HCEC 1CT (cell line): Measurements from ENCODE around the gene ETHE1.
A peak's percentile ranks its signal among the peaks of the same experiment; 100 is the strongest.
"Not testable (repeated sequence)": the region's sequence is repeated elsewhere in the genome, so short reads cannot be mapped to it uniquely, and the experiment has no call there.

Source experiments
- DNase-seq: peaks from one replicate; pipeline ENCODE4 v3.0.0-alpha.2; 2017

Gene ETHE1

GRCh38 chr19:43522929-43523328 lies 4.1 kb downstream of the ETHE1 start:
- DNase-seq: no peak

- peak; percentile 86 for DNase-seq
Observed at GRCh38 chr19:43519436-43520088, 7.4 kb downstream of the ETHE1 start.

- DNase-seq: no peak
Observed at GRCh38 chr19:43518051-43518450, 8.9 kb downstream of the ETHE1 start.

GRCh38 chr19:43512399-43512798 lies 14.6 kb downstream of the ETHE1 start:
- not testable (repeated sequence) for DNase-seq

GRCh38 chr19:43511324-43511723 lies 15.7 kb downstream of the ETHE1 start:
- DNase-seq: no peak

- DNase-seq: no peak
Observed at GRCh38 chr19:43510713-43511112, 16.3 kb downstream of the ETHE1 start.

- no peak for DNase-seq
Observed at GRCh38 chr19:43507880-43508279, 19.1 kb downstream of the ETHE1 start.

- DNase-seq: no peak
Observed at GRCh38 chr19:43506629-43507028, 20.4 kb downstream of the ETHE1 start.

GRCh38 chr19:43505941-43506340 lies 21.1 kb downstream of the ETHE1 start:
- DNase-seq: no peak

- DNase-seq: no peak
Observed at GRCh38 chr19:43505186-43505456, 21.9 kb downstream of the ETHE1 start.

GRCh38 chr19:43504426-43505185 lies 22.4 kb downstream of the ETHE1 start, which contains the start of gene PHLDB3:
Gene PHLDB3 (minus strand): TSS chr19:43504746. CDS start chr19:43504118, 628 bp downstream.
- DNase-seq: peak; percentile 3

- DNase-seq: peak; percentile 86
Observed at GRCh38 chr19:43503501-43504425, 23.2 kb downstream of the ETHE1 start.

- DNase-seq: no peak
Observed at GRCh38 chr19:43502419-43502976, 24.5 kb downstream of the ETHE1 start.

GRCh38 chr19:43501661-43502418 lies 25.2 kb downstream of the ETHE1 start:
- no peak for DNase-seq

GRCh38 chr19:43499042-43499441 lies 28.0 kb downstream of the ETHE1 start:
- no peak for DNase-seq

- no peak for DNase-seq
Observed at GRCh38 chr19:43498233-43498842, 28.7 kb downstream of the ETHE1 start.

GRCh38 chr19:43496960-43497359 lies 30.0 kb downstream of the ETHE1 start:
- DNase-seq: no peak

GRCh38 chr19:43495082-43495481 lies 31.9 kb downstream of the ETHE1 start:
- DNase-seq: no peak

GRCh38 chr19:43490759-43491158 lies 36.2 kb downstream of the ETHE1 start:
- no peak for DNase-seq

- no peak for DNase-seq
Observed at GRCh38 chr19:43489979-43490599, 36.9 kb downstream of the ETHE1 start.

- no peak for DNase-seq
Observed at GRCh38 chr19:43489310-43489709, 37.7 kb downstream of the ETHE1 start.

- DNase-seq: no peak
Observed at GRCh38 chr19:43488179-43488578, 38.8 kb downstream of the ETHE1 start.
